ENCODE results near the gene MAFF.

The MAFF gene

DNA sequence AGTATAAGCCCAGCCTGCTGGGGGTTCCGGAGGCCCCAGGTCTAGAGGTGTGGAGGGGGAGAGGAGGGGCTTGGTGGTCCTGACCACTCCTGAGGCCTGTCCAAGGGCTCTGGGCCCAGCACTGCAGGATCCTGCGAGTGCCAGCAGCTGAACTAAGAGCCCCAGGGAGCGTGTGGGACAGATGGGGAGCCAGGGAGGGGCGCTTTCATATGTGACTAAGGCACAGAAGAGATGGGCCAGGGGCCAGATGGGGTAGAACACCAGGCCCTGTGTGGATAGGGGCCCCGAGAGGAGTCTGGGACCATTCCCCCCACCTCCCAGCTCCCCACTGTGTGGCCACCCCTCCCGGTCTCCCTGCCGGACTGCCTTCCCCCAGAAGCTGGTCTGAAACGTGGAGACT is 18.4 kb downstream of the MAFF start:
- no peak overlapping the region for H3K4me3 ChIP-seq (ENCODE audit: low read depth, low read length)
- DNase-seq (ENCODE audit: low read depth), result no peak
- TF ChIP-seq, protein P1, sequence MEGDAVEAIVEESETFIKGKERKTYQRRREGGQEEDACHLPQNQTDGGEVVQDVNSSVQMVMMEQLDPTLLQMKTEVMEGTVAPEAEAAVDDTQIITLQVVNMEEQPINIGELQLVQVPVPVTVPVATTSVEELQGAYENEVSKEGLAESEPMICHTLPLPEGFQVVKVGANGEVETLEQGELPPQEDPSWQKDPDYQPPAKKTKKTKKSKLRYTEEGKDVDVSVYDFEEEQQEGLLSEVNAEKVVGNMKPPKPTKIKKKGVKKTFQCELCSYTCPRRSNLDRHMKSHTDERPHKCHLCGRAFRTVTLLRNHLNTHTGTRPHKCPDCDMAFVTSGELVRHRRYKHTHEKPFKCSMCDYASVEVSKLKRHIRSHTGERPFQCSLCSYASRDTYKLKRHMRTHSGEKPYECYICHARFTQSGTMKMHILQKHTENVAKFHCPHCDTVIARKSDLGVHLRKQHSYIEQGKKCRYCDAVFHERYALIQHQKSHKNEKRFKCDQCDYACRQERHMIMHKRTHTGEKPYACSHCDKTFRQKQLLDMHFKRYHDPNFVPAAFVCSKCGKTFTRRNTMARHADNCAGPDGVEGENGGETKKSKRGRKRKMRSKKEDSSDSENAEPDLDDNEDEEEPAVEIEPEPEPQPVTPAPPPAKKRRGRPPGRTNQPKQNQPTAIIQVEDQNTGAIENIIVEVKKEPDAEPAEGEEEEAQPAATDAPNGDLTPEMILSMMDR (IDR thresholded peaks at IDR 0.05; ENCODE audit: control insufficient read depth, extremely low read depth, insufficient read depth), result no peak

DNA sequence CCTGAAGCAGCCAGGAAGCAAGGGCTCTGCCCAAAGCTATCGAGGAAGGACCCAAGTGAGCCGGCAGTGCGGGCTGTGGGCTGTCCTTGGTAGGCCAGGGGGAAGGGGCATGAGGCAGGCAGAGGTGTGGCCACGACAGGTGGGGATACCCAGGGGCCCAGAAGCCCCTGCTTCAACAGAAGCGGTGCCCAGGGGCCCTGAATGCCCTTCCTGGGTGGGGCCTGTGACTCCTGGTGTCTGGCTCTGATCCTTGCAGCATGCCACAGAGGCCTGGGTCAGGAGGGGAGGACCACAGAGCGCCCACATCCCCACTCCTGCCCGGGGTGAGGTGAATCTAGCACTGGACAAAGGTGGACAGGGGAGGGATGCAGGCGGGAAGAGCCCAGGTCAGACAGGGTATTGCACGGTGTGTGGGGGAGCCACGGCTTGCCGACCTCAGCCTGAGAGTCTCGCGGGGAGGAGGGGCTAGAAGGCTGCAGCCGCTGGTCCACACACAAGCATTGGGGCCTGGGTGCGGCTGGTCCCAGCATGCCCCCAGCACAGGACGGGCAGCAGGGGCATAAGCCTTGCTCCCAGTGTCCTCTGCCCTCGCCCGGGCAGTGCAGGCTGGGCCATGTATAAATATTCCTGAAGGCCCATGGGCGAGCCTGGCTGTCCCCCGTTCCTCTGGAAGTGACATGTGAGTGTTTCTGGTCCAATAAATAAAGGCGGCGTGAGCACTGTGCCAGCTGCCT is 19.0 kb downstream of the MAFF start:
- TF ChIP-seq, protein P1 (IDR thresholded peaks at IDR 0.05; ENCODE audit: control insufficient read depth, extremely low read depth, insufficient read depth), result no peak
- H3K4me3 ChIP-seq (ENCODE audit: low read depth, low read length), result no peak overlapping the region
- no peak for DNase-seq (ENCODE audit: low read depth)

DNA sequence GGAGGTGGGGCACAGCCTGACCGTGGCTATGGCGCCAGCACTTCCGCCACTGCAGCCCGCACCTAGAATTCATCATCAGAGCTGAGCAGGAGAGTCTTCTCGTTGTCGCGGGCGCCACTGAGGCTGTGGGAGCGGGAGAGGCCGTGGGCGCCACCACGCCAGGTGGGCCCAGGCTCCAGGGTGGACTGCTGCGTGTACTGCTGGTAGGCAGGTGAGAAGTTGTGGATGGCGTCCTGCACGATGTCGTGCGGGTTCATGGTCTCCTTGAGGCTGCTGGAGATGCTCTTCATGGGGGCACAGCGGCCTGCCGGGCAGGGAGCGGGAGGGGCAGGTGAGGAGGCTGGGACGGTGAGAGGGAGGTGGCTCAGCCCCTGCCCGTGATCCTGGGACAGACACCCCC is 19.6 kb downstream of the MAFF start:
- DNase-seq (ENCODE audit: low read depth), result no peak
- TF ChIP-seq, protein P1 (IDR thresholded peaks at IDR 0.05; ENCODE audit: control insufficient read depth, extremely low read depth, insufficient read depth), result no peak
- H3K4me3 ChIP-seq (ENCODE audit: low read depth, low read length), result no peak overlapping the region

DNA sequence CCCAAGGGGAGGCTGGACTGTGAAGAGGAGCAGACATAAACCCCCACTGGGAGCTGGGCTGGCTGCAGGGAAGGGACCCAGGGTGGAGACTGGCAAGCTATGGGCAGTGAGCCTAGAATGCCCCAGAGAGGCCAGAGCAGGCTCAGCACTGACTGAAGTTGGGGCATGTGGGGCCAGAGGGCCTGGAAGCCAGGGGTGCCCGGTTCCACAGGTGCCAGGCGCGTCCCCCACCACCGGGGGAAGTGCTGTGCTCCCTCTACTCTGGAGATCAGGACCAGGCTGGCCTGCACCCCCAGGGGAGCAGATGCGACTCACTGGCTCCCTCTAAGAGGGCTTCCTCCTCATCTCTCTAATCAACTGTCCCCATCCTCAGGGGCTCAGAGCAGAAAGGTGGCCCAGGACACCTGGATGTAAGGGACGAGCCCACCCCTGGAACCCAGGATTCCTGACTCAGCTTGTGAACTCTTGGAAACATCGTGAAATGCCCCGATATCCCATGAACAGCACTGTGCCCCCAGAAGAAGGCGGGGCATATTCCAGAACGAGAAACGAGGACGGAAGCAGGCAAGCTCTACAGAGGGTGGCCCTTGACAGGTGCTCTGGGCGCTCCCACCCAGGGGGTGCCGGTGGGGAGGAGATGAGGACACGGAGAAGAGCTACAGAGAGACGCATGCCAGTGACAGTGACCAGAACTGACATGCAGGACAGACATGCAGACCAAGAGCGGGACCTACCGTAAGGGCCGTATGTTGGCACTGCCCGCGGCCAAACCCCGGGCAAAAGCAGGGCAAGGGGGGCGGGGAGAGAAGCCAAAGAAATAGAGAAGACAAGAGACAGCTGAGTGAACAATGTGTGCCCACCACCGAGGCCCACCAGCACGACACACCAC is 20.4 kb downstream of the MAFF start:
- no peak overlapping the region for H3K4me3 ChIP-seq (ENCODE audit: low read depth, low read length)
- DNase-seq (ENCODE audit: low read depth), result no peak
- TF ChIP-seq, protein P1 (IDR thresholded peaks at IDR 0.05; ENCODE audit: control insufficient read depth, extremely low read depth, insufficient read depth), result no peak

DNA sequence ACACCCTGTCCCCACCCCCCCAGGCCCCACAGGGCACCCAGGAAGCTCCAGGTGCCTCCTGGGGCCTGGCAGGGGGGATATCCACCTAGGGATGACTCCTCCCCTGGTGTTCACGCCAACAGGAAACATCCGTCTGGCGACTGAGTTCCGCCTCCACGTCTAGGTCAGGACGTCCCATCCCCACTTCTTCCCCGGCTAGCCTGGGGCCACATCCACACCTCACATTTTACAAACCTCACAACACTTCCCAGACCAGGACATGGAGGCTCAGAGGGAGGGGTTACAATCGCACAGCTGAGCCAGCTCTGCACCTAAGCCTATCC is 21.0 kb downstream of the MAFF start:
- TF ChIP-seq, protein P1 (IDR thresholded peaks at IDR 0.05; ENCODE audit: control insufficient read depth, extremely low read depth, insufficient read depth), result no peak
- DNase-seq (ENCODE audit: low read depth), result no peak
- H3K4me3 ChIP-seq (ENCODE audit: low read depth, low read length), result no peak overlapping the region

DNA sequence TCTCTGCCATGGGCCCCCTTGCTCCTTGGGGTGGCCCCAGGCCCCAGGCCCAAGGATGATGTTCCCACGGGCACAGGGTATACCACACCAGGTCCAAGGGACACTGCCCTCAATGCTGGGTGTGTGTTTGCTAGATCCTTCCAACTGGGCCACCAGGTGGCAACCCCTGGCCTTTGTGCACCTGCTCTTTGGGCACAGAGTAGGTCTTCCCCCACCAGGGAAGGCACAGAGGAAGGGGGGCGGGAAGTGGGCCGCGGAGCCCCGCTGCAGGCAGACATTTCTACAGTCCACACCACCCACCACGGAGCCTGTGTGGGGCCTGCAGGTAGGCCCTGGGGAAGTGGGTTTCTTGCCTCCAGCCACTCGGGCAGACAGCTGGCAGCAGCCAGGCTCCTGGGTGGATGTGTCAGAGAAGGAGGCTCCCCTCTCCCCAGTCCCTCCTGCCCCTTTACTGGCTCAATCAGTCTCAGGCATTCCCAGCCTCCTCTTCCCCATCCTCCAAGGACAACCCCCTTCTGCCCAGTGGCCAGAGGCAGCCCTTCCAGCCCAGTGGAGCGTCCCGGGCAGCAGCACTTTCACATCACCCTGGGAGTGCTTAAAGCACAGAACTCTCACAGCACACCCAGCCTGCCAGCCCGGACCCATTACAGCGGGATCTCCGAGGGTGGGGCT is 21.6 kb downstream of the MAFF start:
- TF ChIP-seq, protein P1 (IDR thresholded peaks at IDR 0.05; ENCODE audit: control insufficient read depth, extremely low read depth, insufficient read depth), result no peak
- no peak for DNase-seq (ENCODE audit: low read depth)
- H3K4me3 ChIP-seq (ENCODE audit: low read depth, low read length), result no peak overlapping the region
